NCI-H524 treated with DMSO at 0.1 percent for 48 hours (cell line): ENCODE measurements around the gene ZNF445.
"Not testable (repeated sequence)": the region's sequence is repeated elsewhere in the genome, so short reads cannot be mapped to it uniquely, and the experiment has no call there.

Experiments used
- DNase-seq: peaks from one replicate; lab custom pipeline; 2025; lab: John Stamatoyannopoulos, UW

Gene ZNF445

GRCh38 chr3:44398853-44399252 is 78.6 kb downstream of the ZNF445 start:
- DNase-seq: no peak

GRCh38 chr3:44398271-44398670 is 79.2 kb downstream of the ZNF445 start:
- DNase-seq: not testable (repeated sequence)

- DNase-seq: no peak
Measured at GRCh38 chr3:44396200-44397171, 81.0 kb downstream of the ZNF445 start.

- DNase-seq: no peak
Measured at GRCh38 chr3:44395714-44396113, 81.8 kb downstream of the ZNF445 start.

- DNase-seq: no peak
Measured at GRCh38 chr3:44392489-44392888, 85.0 kb downstream of the ZNF445 start.

GRCh38 chr3:44387404-44387803 is 90.1 kb downstream of the ZNF445 start:
- DNase-seq: no peak
